Suppressor macrophage treated with lipopolysaccharide for 4 hours (primary cell): ENCODE measurements around the gene SPATA32.

Source experiments
- DNase-seq: peaks from one replicate; pipeline ENCODE4 v3.0.0-alpha.2; 2020

SPATA32 gene

GRCh38 chr17:45227926-45228762, 33.8 kb downstream of the SPATA32 start:
- no peak for DNase-seq

- peak; percentile 76 for DNase-seq
Observed at GRCh38 chr17:45227101-45227925, 34.6 kb downstream of the SPATA32 start.

GRCh38 chr17:45226576-45226975, 35.3 kb downstream of the SPATA32 start:
- DNase-seq = no peak

- DNase-seq = peak; percentile 93
Observed at GRCh38 chr17:45225964-45226530, 35.8 kb downstream of the SPATA32 start.

GRCh38 chr17:45225051-45225700, 36.7 kb downstream of the SPATA32 start:
- DNase-seq = no peak

GRCh38 chr17:45224671-45225050, 37.2 kb downstream of the SPATA32 start:
- DNase-seq = no peak

- DNase-seq = no peak
Observed at GRCh38 chr17:45223539-45224528, 38.1 kb downstream of the SPATA32 start.

GRCh38 chr17:45222996-45223538, 38.8 kb downstream of the SPATA32 start:
- no peak for DNase-seq

GRCh38 chr17:45222289-45222995, 39.5 kb downstream of the SPATA32 start:
- DNase-seq = no peak

GRCh38 chr17:45222014-45222288, 39.9 kb downstream of the SPATA32 start:
- no peak for DNase-seq

- DNase-seq = peak; percentile 77
Observed at GRCh38 chr17:45221081-45222013, 40.5 kb downstream of the SPATA32 start, which contains the start of gene FMNL1. TSS of gene FMNL1 (plus strand) at chr17:45221885. CDS start at chr17:45222125, 240 bp downstream.

- DNase-seq = no peak
Observed at GRCh38 chr17:45220079-45220478, 41.8 kb downstream of the SPATA32 start.

GRCh38 chr17:45218895-45219661, 42.8 kb downstream of the SPATA32 start:
- DNase-seq = peak; percentile 90
